Gastrocnemius medialis (tissue), 4 donors: ENCODE measurements around the gene BNC2.

Experiments
- POLR2A ChIP-seq, 2 donors: fragments of 450-650 bp; IDR thresholded peaks; one replicate each; pipeline ENCODE4 v1.6.1; 2017; ENCODE audit warnings: antibody characterized with exemption in 2 of 2, mild to moderate bottlenecking in 2 of 2, moderate library complexity in 2 of 2
- TF ChIP-seq, protein P1 (sequence below), 5 experiments: fragments of 450-650 bp in 3 of 5; fragments of 200-600 bp in 2 of 5; sonication (generic) in 2 of 5; IDR thresholded peaks in 4 of 5; conservative IDR thresholded peaks in 1 of 5; 1 replicate in 4 of 5; 2 replicates in 1 of 5; pipeline ENCODE4 v1.5.1; 2016 to 2019; ENCODE audit warnings: antibody characterized with exemption in 5 of 5, mild to moderate bottlenecking in 3 of 5, moderate library complexity in 3 of 5

DNA sequence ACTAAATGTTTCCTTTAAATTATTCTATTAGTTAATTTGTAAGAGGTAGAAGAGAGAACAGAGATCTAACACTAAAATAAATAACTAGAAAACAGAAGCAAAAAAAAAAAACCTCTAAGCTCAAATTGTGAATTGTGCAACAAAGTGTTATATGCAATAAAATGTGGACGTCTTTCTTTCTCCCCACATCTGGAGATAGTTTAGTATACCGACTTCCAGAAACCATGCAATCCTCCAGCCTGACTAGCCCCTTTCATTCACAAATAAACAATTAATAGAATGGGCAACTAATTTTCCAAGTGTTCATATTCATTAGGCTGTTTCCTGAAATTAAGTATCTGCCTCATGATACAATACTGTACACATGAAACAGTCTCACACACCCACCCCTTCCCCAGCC lies 258.5 kb downstream of the BNC2 start:
- no peak for TF ChIP-seq POLR2A (IDR thresholded peaks at IDR 0.05)
- TF ChIP-seq, protein P1, sequence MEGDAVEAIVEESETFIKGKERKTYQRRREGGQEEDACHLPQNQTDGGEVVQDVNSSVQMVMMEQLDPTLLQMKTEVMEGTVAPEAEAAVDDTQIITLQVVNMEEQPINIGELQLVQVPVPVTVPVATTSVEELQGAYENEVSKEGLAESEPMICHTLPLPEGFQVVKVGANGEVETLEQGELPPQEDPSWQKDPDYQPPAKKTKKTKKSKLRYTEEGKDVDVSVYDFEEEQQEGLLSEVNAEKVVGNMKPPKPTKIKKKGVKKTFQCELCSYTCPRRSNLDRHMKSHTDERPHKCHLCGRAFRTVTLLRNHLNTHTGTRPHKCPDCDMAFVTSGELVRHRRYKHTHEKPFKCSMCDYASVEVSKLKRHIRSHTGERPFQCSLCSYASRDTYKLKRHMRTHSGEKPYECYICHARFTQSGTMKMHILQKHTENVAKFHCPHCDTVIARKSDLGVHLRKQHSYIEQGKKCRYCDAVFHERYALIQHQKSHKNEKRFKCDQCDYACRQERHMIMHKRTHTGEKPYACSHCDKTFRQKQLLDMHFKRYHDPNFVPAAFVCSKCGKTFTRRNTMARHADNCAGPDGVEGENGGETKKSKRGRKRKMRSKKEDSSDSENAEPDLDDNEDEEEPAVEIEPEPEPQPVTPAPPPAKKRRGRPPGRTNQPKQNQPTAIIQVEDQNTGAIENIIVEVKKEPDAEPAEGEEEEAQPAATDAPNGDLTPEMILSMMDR (IDR thresholded peaks at IDR 0.05 in 4 of 5, conservative IDR thresholded peaks at IDR 0.05 in 1 of 5), result no peak
